ENCODE results near the gene MALAT1. TPM values are rescaled to one million over a fixed set of nuclear protein-coding genes. Genes with fewer than 3 reads are reported as not detected.

Gene MALAT1
- total RNA-seq, 1 donor from 2014 or later: 16,538 TPM

- no peaks in the 10 kb centered on the region for H3K27me3 Mint-ChIP-seq (ENCODE audit: unreplicated experiment)
- H3K4me1 Mint-ChIP-seq (ENCODE audit: unreplicated experiment): peaks cover 53% of the 10 kb centered on the region
- no peak for DNase-seq (ENCODE audit: extremely low spot score, unreplicated experiment)
Observed at GRCh38 chr11:65476632-65477148, 22.2 kb upstream of the MALAT1 start.

GRCh38 chr11:65477149-65477965 is 21.5 kb upstream of the MALAT1 start:
- H3K4me1 Mint-ChIP-seq (ENCODE audit: unreplicated experiment): peaks cover 51% of the 10 kb centered on the region
- no peaks in the 10 kb centered on the region for H3K36me3 Mint-ChIP-seq (ENCODE audit: unreplicated experiment)
- no peaks in the 10 kb centered on the region for H3K27me3 Mint-ChIP-seq (ENCODE audit: unreplicated experiment)
- DNase-seq (ENCODE audit: extremely low spot score, unreplicated experiment): peak; percentile 96
- H3K27ac Mint-ChIP-seq (ENCODE audit: unreplicated experiment): peak overlapping the region; percentile 96
- peak overlapping the region; percentile 83 for H3K4me3 Mint-ChIP-seq (ENCODE audit: unreplicated experiment)
- H3K9me3 Mint-ChIP-seq (ENCODE audit: unreplicated experiment): no peaks in the 10 kb centered on the region
- TF ChIP-seq CTCF (IDR thresholded peaks at IDR 0.05): no peak

More at GRCh38 chr11:65476632-65477148, 22.2 kb upstream of the MALAT1 start:
- peak overlapping the region; percentile 83 for H3K4me3 Mint-ChIP-seq (ENCODE audit: unreplicated experiment)
- no peaks in the 10 kb centered on the region for H3K36me3 Mint-ChIP-seq (ENCODE audit: unreplicated experiment)
- H3K27ac Mint-ChIP-seq (ENCODE audit: unreplicated experiment): peak overlapping the region; percentile 96
- no peak for TF ChIP-seq CTCF (IDR thresholded peaks at IDR 0.05)
- no peaks in the 10 kb centered on the region for H3K9me3 Mint-ChIP-seq (ENCODE audit: unreplicated experiment)

GRCh38 chr11:65478388-65479183 is 20.3 kb upstream of the MALAT1 start:
- peak overlapping the region; percentile 93 for H3K27ac Mint-ChIP-seq (ENCODE audit: unreplicated experiment)
- no peak overlapping the region for H3K4me3 Mint-ChIP-seq (ENCODE audit: unreplicated experiment)
- DNase-seq (ENCODE audit: extremely low spot score, unreplicated experiment): no peak
- no peaks in the 10 kb centered on the region for H3K36me3 Mint-ChIP-seq (ENCODE audit: unreplicated experiment)
- H3K27me3 Mint-ChIP-seq (ENCODE audit: unreplicated experiment): no peaks in the 10 kb centered on the region
- peaks cover 53% of the 10 kb centered on the region for H3K4me1 Mint-ChIP-seq (ENCODE audit: unreplicated experiment)
- TF ChIP-seq CTCF (IDR thresholded peaks at IDR 0.05): no peak
- H3K9me3 Mint-ChIP-seq (ENCODE audit: unreplicated experiment): no peaks in the 10 kb centered on the region

- Mint-ChIP-seq H3K4me3 (ENCODE audit: unreplicated experiment) (peak overlapping the region; percentile 56), H3K27me3 (ENCODE audit: unreplicated experiment) (no peaks in the 10 kb centered on the region), H3K4me1 (ENCODE audit: unreplicated experiment) (peaks cover 56% of the 10 kb centered on the region), H3K9me3 (ENCODE audit: unreplicated experiment) (no peaks in the 10 kb centered on the region), H3K36me3 (ENCODE audit: unreplicated experiment) (no peaks in the 10 kb centered on the region), H3K27ac (ENCODE audit: unreplicated experiment) (peak overlapping the region; percentile 93)
- no peak for DNase-seq (ENCODE audit: extremely low spot score, unreplicated experiment)
- TF ChIP-seq CTCF (IDR thresholded peaks at IDR 0.05): peak; percentile 45
Observed at GRCh38 chr11:65479184-65480145, 19.4 kb upstream of the MALAT1 start.

Measured in osteocyte (in vitro differentiated cells).